ENCODE data around the gene HOXD8.

Gene HOXD8

DNA sequence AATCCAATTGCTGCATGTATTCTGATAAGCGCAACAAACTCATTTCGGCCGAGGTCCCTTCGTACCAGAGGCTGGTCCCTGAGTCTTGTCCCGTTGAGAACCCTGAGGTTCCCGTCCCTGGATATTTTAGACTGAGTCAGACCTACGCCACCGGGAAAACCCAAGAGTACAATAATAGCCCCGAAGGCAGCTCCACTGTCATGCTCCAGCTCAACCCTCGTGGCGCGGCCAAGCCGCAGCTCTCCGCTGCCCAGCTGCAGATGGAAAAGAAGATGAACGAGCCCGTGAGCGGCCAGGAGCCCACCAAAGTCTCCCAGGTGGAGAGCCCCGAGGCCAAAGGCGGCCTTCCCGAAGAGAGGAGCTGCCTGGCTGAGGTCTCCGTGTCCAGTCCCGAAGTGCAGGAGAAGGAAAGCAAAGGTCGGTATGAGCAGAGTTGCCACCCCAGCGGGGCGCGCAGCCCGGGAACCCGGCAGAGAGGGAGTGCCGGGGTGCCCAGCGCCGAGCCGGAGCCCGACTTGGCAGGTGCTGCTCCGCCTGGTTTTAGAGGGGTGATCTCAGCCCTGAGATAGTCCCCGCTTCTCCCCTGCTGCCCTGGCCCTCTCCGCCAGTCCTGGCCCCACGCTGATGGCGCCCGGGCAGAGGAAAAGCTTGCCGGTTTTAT is 12.2 kb upstream of the HOXD8 start:
- no peak for DNase-seq

DNA sequence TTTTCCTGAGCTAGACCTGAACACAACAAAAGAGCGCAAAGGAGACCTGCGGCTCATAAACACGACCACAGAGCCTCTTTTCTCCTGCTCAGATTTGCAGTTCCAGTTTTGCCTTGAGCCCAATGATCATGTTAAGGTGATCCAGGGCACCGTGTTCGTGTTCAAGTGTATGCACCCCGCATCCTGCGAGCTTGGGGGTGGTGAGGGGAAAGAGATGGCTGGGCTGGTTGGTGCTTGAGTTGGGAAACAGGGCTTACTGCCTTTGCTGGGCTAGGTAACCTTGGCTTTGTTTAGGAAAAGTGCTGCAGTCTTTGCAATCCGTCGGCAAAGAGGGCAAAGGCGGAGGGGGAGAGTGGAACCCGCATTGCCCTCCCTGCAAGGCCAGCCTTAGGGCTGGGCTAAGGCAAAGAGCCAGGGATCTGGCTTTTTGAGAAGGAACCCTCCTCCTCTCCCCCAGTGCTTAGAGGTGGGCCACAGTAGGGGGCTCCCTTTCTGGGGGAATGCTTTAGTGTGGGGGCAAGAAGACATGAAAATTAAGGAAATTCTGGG is 11.6 kb upstream of the HOXD8 start:
- DNase-seq = no peak

DNA sequence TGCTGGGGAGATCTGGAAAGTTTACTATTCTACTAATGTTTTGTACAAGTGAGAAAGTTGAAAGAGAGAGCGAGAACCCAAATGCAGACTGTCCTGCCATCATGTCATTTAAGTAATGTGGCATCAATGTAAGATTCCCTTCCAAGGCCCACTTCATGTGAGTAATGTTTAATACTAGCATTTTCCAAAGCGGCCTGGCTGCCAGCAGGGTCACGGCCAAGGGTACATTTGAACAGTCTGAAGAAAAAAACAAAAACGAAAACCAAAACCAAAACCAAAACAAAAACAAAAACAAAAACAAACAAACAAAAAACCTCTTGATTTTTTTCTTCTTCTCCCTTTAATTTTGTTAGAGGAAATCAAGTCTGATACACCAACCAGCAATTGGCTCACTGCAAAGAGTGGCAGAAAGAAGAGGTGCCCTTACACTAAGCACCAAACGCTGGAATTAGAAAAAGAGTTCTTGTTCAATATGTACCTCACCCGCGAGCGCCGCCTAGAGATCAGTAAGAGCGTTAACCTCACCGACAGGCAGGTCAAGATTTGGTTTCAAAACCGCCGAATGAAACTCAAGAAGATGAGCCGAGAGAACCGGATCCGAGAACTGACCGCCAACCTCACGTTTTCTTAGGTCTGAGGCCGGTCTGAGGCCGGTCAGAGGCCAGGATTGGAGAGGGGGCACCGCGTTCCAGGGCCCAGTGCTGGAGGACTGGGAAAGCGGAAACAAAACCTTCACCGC is 10.7 kb upstream of the HOXD8 start:
- peak; percentile 42 for DNase-seq

DNA sequence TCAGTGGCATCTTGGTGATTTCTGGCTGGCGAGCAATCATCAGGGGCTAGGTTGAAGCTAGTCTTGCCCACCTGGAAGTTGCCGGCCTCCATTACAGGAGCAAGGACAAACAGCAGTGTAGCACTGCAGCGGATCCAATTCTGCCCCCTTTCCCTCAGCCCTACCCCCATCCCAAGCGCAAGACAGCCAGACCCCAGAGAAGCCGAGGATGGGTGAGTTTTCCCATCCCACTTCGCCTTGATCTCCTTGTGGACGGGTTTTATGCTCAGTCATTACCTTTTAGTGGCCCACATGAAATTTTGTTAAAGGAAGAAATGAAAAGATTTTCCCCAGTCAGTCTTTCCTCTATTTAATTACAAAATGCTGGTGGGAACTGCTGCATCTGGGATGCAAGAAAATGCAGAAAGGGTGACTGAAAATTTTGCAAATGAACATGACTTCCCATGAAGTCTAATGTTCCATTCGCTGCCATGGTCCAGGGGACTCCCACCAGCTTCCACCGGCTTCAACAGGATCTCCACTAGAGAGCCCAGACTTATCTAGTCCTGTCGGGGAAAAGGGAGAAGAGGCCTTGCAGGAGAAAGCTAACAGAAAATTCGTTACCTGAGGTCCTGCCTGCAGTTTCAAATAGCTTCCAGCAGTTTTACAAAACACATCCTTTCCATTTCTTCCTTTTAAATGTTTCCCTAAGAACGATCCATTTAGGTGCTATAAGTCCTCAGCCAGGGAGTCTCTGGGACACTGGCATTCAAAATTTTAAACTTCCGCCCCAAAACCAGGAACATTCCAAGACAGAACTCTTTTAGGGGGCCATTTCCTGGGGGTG is 8.9 kb upstream of the HOXD8 start:
- DNase-seq = no peak

DNA sequence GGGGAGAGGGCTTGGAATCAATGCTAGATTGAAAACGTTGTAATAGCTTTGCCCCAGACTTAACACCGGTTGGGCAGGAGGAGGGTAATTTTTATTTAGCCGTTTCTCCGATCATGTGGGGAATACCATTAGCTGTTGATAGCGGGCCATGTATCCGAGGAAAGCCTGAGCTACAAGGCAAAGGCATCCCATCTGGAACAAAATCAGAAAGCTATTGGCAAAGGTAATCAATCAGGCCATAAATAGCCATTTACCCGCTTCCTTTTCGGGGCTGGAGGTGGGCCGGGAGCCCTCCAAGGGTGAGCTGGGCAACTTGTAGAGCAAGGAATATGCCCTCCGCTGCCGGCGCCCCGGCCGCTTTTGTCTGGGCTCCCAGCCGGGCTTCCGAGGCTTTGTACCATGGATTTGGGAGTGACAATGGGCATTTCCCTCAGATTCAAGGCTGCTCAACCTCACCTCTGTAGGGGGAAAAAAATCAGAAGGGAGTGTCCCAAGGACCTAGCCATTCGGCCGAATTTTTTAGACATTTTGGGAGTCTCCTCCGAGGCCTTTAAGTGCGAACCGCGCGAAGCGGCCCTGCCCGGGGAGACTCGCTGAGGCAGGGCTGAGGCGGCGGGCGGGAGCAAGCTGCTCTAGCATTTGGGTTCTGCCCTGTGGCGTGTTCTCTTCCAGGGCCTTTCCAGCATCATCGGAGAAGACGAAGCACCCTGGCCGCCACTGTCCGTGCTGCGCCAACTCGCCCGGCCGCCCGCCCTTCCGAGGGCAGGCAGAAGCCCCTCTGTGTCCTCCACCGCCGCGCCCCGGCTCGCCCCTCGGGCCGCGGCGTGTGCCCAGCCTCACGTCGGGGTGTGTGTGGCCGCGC is 8.1 kb upstream of the HOXD8 start:
- peak; percentile 28 for DNase-seq

DNA sequence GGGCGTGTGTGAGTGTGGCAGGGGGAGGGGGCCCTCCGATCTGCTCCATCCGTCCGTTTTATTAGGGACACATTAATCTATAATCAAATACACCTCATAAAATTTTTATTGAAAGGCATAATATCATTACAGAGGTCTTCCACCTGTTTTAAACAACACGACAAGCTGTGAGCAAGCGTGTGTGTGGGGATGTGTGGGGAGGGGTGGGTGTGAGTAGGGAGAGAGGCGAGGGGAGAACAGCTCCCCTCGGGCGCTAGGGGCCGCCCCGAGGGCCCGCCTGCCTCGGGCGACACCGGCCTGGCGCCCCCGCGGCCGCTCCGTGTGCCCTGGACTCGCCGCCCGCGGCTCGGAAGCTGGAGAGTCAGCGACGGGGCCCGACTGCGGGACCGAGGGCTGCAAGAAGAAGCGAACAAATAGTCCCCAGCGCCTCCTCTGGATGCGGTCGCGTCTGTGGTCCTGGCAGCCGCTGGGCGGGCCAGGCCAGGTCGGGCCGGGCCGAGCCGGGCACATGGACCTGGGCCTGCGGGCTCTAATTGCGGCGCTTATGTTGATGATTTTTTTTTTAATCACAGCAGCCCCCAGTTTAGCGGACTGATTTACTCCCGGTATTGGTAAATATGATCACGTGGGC is 7.3 kb upstream of the HOXD8 start:
- no peak for DNase-seq

DNA sequence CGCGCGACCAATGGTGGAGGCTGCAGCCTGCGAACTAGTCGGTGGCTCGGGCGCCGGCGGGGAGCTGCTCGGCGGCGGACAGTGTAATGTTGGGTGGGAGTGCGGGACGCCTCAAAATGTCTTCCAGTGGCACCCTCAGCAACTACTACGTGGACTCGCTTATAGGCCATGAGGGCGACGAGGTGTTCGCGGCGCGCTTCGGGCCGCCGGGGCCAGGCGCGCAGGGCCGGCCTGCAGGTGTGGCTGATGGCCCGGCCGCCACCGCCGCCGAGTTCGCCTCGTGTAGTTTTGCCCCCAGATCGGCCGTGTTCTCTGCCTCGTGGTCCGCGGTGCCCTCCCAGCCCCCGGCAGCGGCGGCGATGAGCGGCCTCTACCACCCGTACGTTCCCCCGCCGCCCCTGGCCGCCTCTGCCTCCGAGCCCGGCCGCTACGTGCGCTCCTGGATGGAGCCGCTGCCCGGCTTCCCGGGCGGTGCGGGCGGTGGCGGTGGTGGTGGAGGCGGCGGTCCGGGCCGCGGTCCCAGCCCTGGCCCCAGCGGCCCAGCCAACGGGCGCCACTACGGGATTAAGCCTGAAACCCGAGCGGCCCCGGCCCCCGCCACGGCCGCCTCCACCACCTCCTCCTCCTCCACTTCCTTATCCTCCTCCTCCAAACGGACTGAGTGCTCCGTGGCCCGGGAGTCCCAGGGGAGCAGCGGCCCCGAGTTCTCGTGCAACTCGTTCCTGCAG is 6.7 kb upstream of the HOXD8 start, which contains the start of gene HOXD9:
HOXD9 (plus strand) TSS at position 37 of the 728 bp plus-strand sequence; CDS start at position 87, 50 bp downstream.
- DNase-seq = peak; percentile 86

DNA sequence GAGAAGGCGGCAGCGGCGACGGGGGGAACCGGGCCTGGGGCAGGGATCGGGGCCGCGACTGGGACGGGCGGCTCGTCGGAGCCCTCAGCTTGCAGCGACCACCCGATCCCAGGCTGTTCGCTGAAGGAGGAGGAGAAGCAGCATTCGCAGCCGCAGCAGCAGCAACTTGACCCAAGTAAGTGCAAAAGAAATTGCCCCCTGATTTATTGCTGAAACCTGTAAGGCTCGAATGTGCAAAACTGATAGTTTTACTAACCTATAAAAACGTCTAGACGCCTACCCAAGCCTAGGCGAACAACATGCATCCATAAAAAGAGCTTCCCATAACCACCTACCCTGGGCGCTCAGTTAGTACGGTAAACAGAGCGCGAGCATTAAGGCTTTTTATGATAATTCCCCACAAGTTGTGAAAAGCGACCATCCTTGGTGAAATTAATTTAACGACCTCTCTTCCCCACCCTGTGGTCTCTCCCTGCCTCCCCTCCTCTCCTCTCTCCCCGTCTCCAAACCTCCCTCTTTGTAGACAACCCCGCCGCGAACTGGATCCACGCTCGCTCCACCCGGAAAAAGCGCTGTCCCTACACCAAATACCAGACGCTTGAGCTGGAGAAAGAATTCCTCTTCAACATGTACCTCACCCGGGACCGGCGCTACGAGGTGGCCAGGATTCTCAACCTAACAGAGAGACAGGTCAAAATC is 5.9 kb upstream of the HOXD8 start:
- DNase-seq = peak; percentile 28

DNA sequence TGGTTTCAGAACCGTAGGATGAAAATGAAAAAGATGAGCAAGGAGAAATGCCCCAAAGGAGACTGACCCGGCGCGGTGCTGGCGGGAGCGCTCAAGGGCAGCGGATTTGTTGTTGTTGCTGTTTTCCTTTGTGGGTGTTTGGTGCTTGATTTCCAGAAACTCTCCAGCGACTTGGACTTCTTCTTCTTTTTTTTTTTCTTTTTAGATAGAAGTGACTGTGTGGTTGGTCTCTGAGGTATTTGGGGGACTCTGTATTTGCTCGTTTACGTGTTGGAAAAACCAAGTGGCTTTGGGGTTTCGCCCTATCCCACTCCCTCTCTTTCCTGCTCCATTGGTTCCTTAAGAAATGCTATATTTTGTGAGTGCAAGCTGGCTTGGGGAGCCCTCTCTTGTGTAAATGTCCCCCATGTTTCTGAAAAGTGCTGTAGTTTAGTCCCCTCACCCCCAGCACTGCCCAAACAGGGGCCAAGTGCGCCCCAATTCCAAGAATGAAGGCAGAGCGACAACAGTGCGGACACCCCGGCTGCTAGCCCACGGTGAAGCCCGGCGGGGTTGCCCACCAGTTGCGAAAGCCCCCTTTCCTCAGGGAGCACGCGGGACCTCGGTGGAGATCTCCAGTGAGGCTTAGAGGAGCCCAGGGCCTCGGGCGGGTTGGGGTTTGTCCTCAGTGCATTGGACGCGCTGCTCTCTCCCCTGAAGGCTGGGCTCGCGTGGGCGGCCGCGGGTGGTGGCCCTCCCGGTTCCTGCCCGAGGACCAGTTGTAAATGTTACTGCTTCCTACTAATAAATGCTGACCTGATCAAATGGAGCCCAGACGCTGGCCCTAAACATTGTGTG is 5.2 kb upstream of the HOXD8 start:
- peak; percentile 19 for DNase-seq

DNA sequence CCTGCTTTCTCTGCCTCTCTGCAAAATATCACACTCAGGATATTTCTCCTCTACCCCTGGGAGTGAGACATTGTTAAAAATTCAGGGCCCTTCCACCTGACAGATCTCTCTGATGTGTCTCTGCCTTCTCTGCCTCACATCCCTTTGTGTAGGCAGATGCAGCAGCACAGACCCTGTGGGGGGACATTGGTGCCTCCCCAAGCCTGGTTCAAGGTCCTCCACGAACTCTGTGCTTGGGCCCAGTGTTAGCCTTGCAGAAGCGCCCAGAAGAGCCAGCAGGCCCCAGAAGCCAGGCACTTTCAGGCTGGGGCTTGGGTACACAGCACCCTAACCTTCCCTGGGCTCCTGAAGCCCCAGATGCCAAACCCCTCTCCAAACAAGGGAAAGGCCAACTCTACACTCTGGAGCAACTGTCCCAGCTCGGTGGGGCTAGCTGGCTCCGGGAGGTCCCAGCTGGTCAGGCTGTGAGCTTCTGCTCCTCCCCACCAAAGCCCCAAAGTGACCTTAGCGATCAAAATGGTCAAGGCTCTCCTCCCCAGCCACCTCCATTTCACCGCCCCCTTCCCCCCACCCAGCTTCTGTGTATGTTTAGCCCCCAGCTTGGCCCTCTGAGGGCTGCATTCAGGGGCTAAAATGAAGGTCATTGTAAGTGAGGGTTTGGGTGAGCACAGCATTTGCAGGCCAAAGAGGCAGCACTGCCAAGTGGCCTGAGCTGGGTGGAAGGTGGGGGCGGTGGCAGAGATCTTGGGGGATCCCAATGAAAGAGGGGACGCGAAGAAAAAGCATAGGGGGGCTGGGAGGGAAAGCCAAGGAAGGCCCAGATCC is 4.3 kb upstream of the HOXD8 start:
- DNase-seq = no peak

DNA sequence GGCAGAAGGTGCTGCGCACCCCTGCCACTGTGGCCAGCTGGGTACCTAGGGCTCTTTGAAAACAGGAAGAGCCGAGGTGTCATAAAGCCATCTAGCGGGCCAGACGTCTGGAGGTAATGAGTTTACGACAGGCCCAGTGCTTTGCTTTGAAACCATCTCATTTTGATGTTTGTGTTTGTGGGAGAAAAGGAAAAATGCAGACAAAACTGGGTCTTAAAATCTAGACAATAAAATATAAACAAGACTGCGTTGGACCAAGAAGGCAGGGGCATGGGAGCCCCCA is 3.8 kb upstream of the HOXD8 start:
- no peak for DNase-seq

DNA sequence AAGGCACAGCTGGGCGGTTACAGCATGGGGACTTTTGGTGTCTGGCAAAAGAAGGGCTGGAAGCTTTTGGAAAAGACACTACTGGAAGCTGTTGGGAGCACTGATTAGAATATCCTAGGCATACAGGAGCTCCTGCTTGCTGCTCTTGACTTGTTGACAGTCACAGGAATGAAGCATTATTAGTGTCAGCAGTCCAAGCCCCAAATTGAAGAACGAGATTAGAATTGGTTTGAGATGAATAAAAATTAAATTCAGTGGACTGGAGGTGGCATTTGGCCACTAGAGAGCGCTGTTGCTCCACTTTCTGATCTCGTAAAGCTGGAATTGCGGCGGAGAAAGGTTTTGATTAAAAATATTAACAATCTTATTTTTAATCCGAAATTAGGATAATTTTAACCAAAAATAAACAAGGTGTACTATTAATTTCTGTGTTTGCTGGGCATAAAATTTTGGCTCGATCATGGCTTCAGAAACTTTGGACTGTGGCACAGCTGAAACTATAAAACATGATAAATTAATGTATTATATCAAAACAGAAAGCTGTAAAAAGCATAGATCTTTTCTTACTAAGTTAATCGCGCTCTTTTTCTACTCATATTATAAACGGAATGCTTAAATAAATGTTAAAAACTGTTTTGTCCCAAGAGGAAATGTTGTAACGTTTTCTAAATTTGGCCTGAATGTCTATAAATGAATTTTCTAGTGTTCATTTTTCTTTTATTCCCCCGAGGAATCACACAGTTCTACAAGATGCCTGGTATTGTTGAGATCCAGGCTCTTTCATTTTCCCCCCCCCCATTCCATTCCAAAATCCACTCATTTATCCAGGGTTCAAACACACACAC is 2.4 kb upstream of the HOXD8 start:
- peak; percentile 84 for DNase-seq

DNA sequence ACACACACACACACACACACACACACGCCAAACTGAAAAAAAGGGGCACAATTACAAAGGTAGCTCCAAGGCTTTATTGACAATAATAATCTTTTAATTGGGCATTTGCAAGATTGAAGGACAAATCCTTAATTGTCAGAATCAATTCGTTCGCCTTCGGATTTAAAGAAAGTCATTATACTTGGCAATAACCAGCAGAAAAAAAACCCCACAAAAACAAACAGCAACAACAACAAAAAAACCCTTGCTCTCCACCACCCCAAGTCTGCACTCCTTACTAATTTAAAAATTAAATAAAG is 1.8 kb upstream of the HOXD8 start:
- no peak for DNase-seq

DNA sequence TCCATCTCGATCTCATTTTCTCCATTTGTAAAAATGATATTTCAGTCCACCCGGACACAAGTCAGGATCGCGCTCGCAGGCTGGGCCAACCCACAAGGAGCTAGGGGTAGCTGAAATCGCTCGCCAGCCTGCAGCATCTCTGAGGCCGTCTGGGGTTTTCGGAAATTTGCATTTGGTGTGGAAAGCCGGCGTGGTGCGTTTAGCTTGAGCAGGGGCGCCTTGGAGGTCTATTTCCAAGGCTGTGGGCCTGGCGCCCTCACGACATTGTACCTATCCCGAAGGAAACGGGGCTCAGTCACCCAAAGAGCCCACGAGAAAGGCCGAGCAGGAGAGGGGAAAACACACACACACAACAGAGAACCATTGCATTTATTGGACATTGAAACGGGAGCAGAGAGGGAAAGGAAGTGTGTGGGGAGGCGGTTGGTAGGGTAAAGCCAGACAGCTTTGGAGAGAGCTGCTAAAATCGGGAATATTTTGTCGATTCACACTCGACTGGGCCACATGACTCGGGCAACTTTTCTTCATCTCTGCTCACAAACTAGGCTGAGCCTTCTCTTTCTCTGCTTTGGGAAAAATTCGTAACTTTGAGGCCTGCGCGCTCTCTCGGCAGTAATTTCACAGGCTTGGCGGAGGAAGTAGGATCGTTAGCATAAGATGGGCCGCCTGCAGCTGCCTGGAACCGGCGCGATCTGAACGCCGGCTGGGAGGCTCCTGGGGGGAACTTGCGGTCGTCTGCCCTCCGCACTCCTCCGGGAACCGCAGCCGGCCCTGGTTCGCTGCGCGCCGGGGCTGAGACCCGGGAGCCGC is 1.1 kb upstream of the HOXD8 start:
- peak; percentile 73 for DNase-seq

DNA sequence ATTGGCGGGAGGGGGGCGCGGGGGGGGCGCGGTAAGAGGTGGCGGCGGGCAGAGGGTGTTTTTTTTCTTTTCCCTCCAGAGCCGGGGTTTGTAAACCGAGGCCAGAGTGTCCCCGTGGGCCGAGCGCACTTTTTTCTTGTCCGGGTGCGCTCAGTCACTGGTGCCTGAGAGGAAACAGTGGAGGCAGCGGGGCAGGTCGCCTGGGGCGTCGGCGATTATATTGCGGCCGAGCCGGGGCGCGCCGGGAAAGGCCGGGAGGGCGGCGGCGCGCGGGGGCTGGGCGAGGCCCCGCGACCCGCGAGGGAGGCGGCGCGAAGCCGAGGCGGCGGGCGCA is 275 bp downstream of the HOXD8 start:
- DNase-seq = no peak

DNA sequence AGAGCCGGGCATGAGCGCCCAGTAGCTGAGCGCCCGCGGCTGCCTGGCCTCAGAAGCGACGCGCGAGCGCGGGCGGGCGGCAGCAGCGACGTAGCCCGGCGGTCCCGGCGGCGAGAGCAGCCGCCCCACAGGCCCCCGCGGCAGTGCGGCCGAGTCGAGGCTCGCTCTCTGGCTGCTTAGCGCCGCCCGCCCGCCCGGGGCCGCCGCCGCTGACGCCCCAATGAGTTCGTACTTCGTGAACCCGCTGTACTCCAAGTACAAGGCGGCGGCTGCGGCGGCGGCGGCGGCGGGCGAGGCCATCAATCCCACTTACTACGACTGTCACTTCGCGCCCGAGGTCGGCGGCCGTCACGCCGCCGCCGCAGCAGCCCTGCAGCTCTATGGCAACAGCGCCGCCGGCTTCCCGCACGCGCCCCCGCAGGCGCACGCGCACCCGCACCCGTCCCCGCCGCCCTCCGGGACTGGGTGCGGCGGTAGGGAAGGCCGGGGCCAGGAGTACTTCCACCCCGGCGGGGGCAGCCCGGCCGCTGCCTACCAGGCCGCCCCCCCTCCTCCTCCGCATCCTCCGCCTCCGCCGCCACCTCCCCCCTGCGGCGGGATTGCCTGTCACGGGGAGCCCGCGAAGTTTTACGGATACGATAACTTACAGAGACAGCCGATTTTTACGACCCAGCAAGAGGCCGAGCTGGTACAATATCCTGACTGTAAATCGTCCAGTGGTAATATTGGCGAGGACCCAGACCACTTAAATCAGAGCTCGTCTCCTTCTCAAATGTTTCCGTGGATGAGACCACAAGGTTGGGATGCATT is 847 bp downstream of the HOXD8 start:
- peak; percentile 77 for DNase-seq
